DOHH2 (cell line): ENCODE data around the gene KRTAP26-1.

ENCODE experiments used
- EZH2phosphoT487 ChIP-seq: fragments of 200-600 bp; sonication (generic); IDR thresholded peaks from 2 replicates; pipeline ENCODE4 v1.6.1; 2017; ENCODE audit warnings: borderline replicate concordance, mild to moderate bottlenecking, antibody characterized with exemption, low read length, moderate library complexity, mixed read lengths
- TF ChIP-seq, protein P1 (sequence below): fragments of 200-600 bp; sonication (generic); IDR thresholded peaks from one replicate; pipeline ENCODE4 v1.5.1; 2014; ENCODE audit warnings: antibody characterized with exemption, mild to moderate bottlenecking, low read depth, low read length; ENCODE audit not compliant: poor library complexity, severe bottlenecking

DNA sequence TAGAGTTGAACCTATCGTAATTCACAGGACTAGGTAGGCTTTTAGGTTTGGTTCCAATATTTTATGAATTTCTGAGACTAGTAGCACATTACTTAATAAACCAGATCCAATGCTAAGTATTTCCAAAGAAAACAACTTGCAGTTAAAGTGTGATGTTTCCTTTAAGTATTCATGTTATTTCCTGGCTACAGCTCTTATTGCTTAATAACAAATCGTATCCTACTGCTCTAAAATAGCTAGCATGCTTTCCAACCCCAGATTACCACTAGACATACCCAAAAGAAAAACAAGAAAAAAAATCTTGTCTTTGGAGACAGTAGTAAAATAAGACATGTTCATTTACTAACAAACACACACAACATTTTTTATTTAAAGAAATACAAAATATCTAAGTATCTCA, 16.5 kb upstream of the KRTAP26-1 start:
- TF ChIP-seq, protein P1, sequence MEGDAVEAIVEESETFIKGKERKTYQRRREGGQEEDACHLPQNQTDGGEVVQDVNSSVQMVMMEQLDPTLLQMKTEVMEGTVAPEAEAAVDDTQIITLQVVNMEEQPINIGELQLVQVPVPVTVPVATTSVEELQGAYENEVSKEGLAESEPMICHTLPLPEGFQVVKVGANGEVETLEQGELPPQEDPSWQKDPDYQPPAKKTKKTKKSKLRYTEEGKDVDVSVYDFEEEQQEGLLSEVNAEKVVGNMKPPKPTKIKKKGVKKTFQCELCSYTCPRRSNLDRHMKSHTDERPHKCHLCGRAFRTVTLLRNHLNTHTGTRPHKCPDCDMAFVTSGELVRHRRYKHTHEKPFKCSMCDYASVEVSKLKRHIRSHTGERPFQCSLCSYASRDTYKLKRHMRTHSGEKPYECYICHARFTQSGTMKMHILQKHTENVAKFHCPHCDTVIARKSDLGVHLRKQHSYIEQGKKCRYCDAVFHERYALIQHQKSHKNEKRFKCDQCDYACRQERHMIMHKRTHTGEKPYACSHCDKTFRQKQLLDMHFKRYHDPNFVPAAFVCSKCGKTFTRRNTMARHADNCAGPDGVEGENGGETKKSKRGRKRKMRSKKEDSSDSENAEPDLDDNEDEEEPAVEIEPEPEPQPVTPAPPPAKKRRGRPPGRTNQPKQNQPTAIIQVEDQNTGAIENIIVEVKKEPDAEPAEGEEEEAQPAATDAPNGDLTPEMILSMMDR = no peak
- TF ChIP-seq EZH2phosphoT487 = no peak
